H1 (cell line): Measurements from ENCODE around the gene SPINT2. TPM values are rescaled to one million over a fixed set of nuclear protein-coding genes. Genes with fewer than 3 reads are reported as not detected.

Source experiments
- CTCF ChIA-PET: fragments of 300-600 bp; sonication (Branson Sonifier 250); formaldehyde crosslinking; loops from one replicate; lab custom pipeline; 2021; ENCODE audit not compliant: partially characterized antibody; lab: Charles Lee
- POLR2A ChIA-PET: fragments of 300-600 bp; sonication (Branson Sonifier 250); formaldehyde crosslinking; loops from one replicate; lab custom pipeline; 2021; ENCODE audit warnings: inconsistent platforms; ENCODE audit not compliant: partially characterized antibody; lab: Charles Lee
- DNase-seq, 2 experiments: peaks; one replicate each; pipeline versions ENCODE4 v3.0.0 to v3.0.0-alpha.2; 2010 to 2022; ENCODE audit warnings: low spot score in 2 of 2, low read depth in 1 of 2, mixed read lengths in 1 of 2
- FAIRE-seq: peaks from 2 replicates; lab custom pipeline; 2011; peaks lifted over from hg19 to GRCh38; lab: Jason Lieb, UNC
- H2AFZ ChIP-seq: 2 replicates; pipeline ENCODE4 v1.8.1; 2012; ENCODE audit warnings: low read length, inconsistent platforms
- H2AK5ac ChIP-seq: 2 replicates; pipeline ENCODE4 v1.6.1; 2013; ENCODE audit warnings: low read depth, low read length
- H2BK120ac ChIP-seq: replicated peaks from 2 replicates; pipeline ENCODE3; 2013; ENCODE audit warnings: low read depth, low read length, inconsistent platforms
- H2BK12ac ChIP-seq: 2 replicates; pipeline ENCODE4 v1.6.1; 2013; ENCODE audit warnings: low read depth, low read length
- H2BK15ac ChIP-seq: 2 replicates; pipeline ENCODE4 v1.6.1; 2013; ENCODE audit warnings: low read length
- H2BK20ac ChIP-seq: 2 replicates; pipeline ENCODE4 v1.6.1; 2013; ENCODE audit warnings: low read length
- H2BK5ac ChIP-seq: 2 replicates; pipeline ENCODE4 v1.6.1; 2013; ENCODE audit warnings: low read depth, low read length
- H3K14ac ChIP-seq: 2 replicates; pipeline ENCODE4 v1.6.1; 2013; ENCODE audit warnings: inconsistent platforms; ENCODE audit not compliant: insufficient read length
- H3K18ac ChIP-seq: 2 replicates; pipeline ENCODE4 v1.6.1; 2013; ENCODE audit warnings: low read length; ENCODE audit errors: extremely low read depth
- H3K23ac ChIP-seq: 2 replicates; pipeline ENCODE4 v1.6.1; 2013; ENCODE audit warnings: inconsistent platforms; ENCODE audit not compliant: insufficient read length
- H3K23me2 ChIP-seq: 2 replicates; pipeline ENCODE4 v1.6.1; 2013; ENCODE audit warnings: low read depth, low read length
- H3K27ac ChIP-seq: 2 replicates; pipeline ENCODE4 v1.6.1; 2011; ENCODE audit warnings: low read depth, low read length, inconsistent platforms
- H3K27me3 ChIP-seq, 4 experiments: replicated peaks in 1 of 4; 1 replicate in 1 of 4; 2 replicates in 3 of 4; pipeline versions ENCODE4 v1.6.1 to v1.8.1; 2011 to 2013; ENCODE audit warnings: low read length in 3 of 4, mild to moderate bottlenecking in 3 of 4, inconsistent platforms in 2 of 4, mixed read lengths in 2 of 4, moderate library complexity in 1 of 4; ENCODE audit not compliant: control insufficient read depth in 3 of 4, insufficient read depth in 3 of 4; ENCODE audit errors: extremely low read depth in 1 of 4
- H3K36me3 ChIP-seq, 4 experiments: 2 replicates each; pipeline versions ENCODE4 v1.6.1 to v1.8.1; 2011 to 2013; ENCODE audit warnings: mild to moderate bottlenecking in 4 of 4, low read length in 3 of 4, moderate library complexity in 2 of 4, control low read depth in 1 of 4, inconsistent platforms in 1 of 4; ENCODE audit not compliant: insufficient read depth in 4 of 4, control insufficient read depth in 2 of 4
- H3K4ac ChIP-seq: replicated peaks from 2 replicates; pipeline ENCODE3; 2013; ENCODE audit warnings: low read length, low read depth, mixed read lengths, inconsistent platforms; ENCODE audit not compliant: insufficient read length
- H3K4me1 ChIP-seq, 4 experiments: replicated peaks in 1 of 4; 1 replicate in 1 of 4; 2 replicates in 3 of 4; pipeline versions ENCODE4 v1.6.1 to v1.8.1; 2011 to 2013; ENCODE audit warnings: low read length in 3 of 4, inconsistent platforms in 2 of 4, mixed read lengths in 1 of 4; ENCODE audit not compliant: insufficient read depth in 4 of 4, control insufficient read depth in 3 of 4
- H3K4me2 ChIP-seq, 2 experiments: 2 replicates each; pipeline versions ENCODE4 v1.6.1 to v1.8.1; 2011 to 2013; ENCODE audit warnings: low read depth in 2 of 2, low read length in 2 of 2, control low read depth in 1 of 2, inconsistent platforms in 1 of 2, mild to moderate bottlenecking in 1 of 2; ENCODE audit not compliant: insufficient read depth in 1 of 2
- H3K4me3 ChIP-seq, 4 experiments: fragments of 200-600, 300-600 bp in 1 of 4; sonication (generic), shearing (Covaris generic), sonication (Bioruptor Twin) in 1 of 4; 2 replicates each; pipeline versions ENCODE4 v1.5.1 to v1.8.1; 2011 to 2016; ENCODE audit warnings: low read length in 4 of 4, low read depth in 3 of 4, control low read depth in 2 of 4, inconsistent platforms in 2 of 4, mild to moderate bottlenecking in 2 of 4, mixed read lengths in 1 of 4, moderate library complexity in 1 of 4; ENCODE audit not compliant: insufficient read depth in 2 of 4; ENCODE audit errors: extremely low read depth in 1 of 4
- H3K56ac ChIP-seq: replicated peaks from 2 replicates; pipeline ENCODE3; 2013; ENCODE audit warnings: low read depth, mild to moderate bottlenecking, mixed read lengths, low read length, inconsistent platforms; ENCODE audit not compliant: insufficient read length
- H3K79me1 ChIP-seq: 2 replicates; pipeline ENCODE4 v1.6.1; 2013; ENCODE audit warnings: low read depth, low read length, control low read depth
- H3K79me2 ChIP-seq, 2 experiments: 2 replicates each; pipeline versions ENCODE4 v1.6.1 to v1.8.1; 2012 to 2013; ENCODE audit warnings: low read length in 2 of 2, mild to moderate bottlenecking in 2 of 2, inconsistent platforms in 1 of 2; ENCODE audit not compliant: insufficient read depth in 2 of 2, control insufficient read depth in 1 of 2
- H3K9ac ChIP-seq, 4 experiments: replicated peaks in 1 of 4; 1 replicate in 1 of 4; 2 replicates in 3 of 4; pipeline versions ENCODE4 v1.6.1 to v1.8.1; 2011 to 2013; ENCODE audit warnings: low read depth in 3 of 4, low read length in 3 of 4, control low read depth in 2 of 4, mild to moderate bottlenecking in 2 of 4, moderate library complexity in 2 of 4, inconsistent platforms in 1 of 4; ENCODE audit errors: extremely low read depth in 1 of 4
- H3K9me3 ChIP-seq, 2 experiments: 2 replicates each; pipeline versions ENCODE4 v1.6.1 to v1.8.1; 2012 to 2013; ENCODE audit warnings: mild to moderate bottlenecking in 2 of 2, moderate library complexity in 2 of 2, control low read depth in 1 of 2, inconsistent platforms in 1 of 2, low read depth in 1 of 2, low read length in 1 of 2, mixed read lengths in 1 of 2; ENCODE audit not compliant: insufficient read depth in 2 of 2
- H4K20me1 ChIP-seq, 2 experiments: replicated peaks in 1 of 2; 2 replicates each; pipeline versions ENCODE3 to v1.8.1; 2011 to 2013; ENCODE audit warnings: inconsistent platforms in 2 of 2, low read length in 2 of 2, mild to moderate bottlenecking in 1 of 2; ENCODE audit not compliant: insufficient read depth in 2 of 2, control insufficient read depth in 1 of 2
- H4K5ac ChIP-seq: 2 replicates; pipeline ENCODE4 v1.6.1; 2013; ENCODE audit warnings: low read length, low read depth, mixed read lengths, inconsistent platforms; ENCODE audit not compliant: insufficient read length
- H4K8ac ChIP-seq: 2 replicates; pipeline ENCODE4 v1.8.0; 2013; ENCODE audit warnings: mild to moderate bottlenecking, moderate library complexity, low read length, inconsistent platforms; ENCODE audit not compliant: insufficient read depth; ENCODE audit errors: extremely low read depth
- H4K91ac ChIP-seq: replicated peaks from 2 replicates; pipeline ENCODE3; 2013; ENCODE audit warnings: low read length, mixed read lengths, inconsistent platforms; ENCODE audit not compliant: insufficient read length
- BRCA1 ChIP-seq: IDR thresholded peaks from 2 replicates; pipeline ENCODE4 v1.6.1; 2012; ENCODE audit warnings: low read depth, low read length, improper control_type of control experiment
- EP300 ChIP-seq, 2 experiments: IDR thresholded peaks; 1 replicate in 1 of 2; 2 replicates in 1 of 2; pipeline ENCODE4 v1.6.1; 2011 to 2012; ENCODE audit warnings: low read depth in 2 of 2, low read length in 2 of 2, mild to moderate bottlenecking in 2 of 2, borderline replicate concordance in 1 of 2, inconsistent platforms in 1 of 2, moderate library complexity in 1 of 2
- JUN ChIP-seq: IDR thresholded peaks from 2 replicates; pipeline ENCODE4 v1.6.1; 2011; ENCODE audit warnings: low read depth, mild to moderate bottlenecking, improper control_type of control experiment, low read length
- KDM4A ChIP-seq: IDR thresholded peaks from one replicate; pipeline ENCODE4 v1.7.1; 2012; ENCODE audit warnings: low read depth, mild to moderate bottlenecking, moderate library complexity, low read length, inconsistent platforms; ENCODE audit not compliant: severe bottlenecking
- KDM5A ChIP-seq: fragments of 200-600 bp; IDR thresholded peaks from 2 replicates; pipeline ENCODE4 v1.7.1; 2012; ENCODE audit warnings: mild to moderate bottlenecking, low read length, inconsistent platforms, mixed read lengths
- SAP30 ChIP-seq: fragments of 300-600 bp; sonication (generic); IDR thresholded peaks from 2 replicates; pipeline ENCODE4 v1.7.1; 2012; ENCODE audit warnings: low read length, moderate library complexity, mild to moderate bottlenecking, inconsistent platforms; ENCODE audit not compliant: insufficient read depth, insufficient replicate concordance
- SIX5 ChIP-seq: IDR thresholded peaks from 2 replicates; pipeline ENCODE4 v1.6.1; 2011; ENCODE audit warnings: mild to moderate bottlenecking, low read depth, low read length
- SP1 ChIP-seq: IDR thresholded peaks from 2 replicates; pipeline ENCODE4 v1.6.1; 2011; ENCODE audit warnings: low read depth, low read length
- TBP ChIP-seq: IDR thresholded peaks from 2 replicates; pipeline ENCODE4 v1.6.1; 2011; ENCODE audit warnings: low read depth, low read length, improper control_type of control experiment
- TCF12 ChIP-seq: IDR thresholded peaks from 2 replicates; pipeline ENCODE4 v1.6.1; 2011; ENCODE audit warnings: low read depth, mild to moderate bottlenecking, low read length
- YY1 ChIP-seq: IDR thresholded peaks from 2 replicates; pipeline ENCODE4 v1.6.1; 2011; ENCODE audit warnings: low read depth, mild to moderate bottlenecking, low read length
- ZNF274 ChIP-seq: IDR thresholded peaks from 2 replicates; pipeline ENCODE4 v1.7.0; 2012; ENCODE audit warnings: low read length, borderline replicate concordance; ENCODE audit errors: extremely low read depth
- WGBS, 2 experiments: shearing (Covaris generic) in 1 of 2; methylation state at CpG; one replicate each; pipeline versions ENCODE4 v1.1.6 to v1.1.7; 2013 to 2015; ENCODE audit warnings: low lambda C conversion rate in 2 of 2, mixed read lengths in 2 of 2, inconsistent platforms in 1 of 2, low coverage in 1 of 2, missing lambda C conversion rate in 1 of 2; ENCODE audit not compliant: insufficient replicate concordance in 2 of 2, insufficient coverage in 1 of 2, insufficient read length in 1 of 2; ENCODE audit errors: extremely low coverage in 1 of 2, missing lambda C conversion rate in 1 of 2; 5-methylcytosine and 5-hydroxymethylcytosine counted together
- polyA plus RNA-seq, 7 experiments: library from polyadenylated mRNA; depleted of rRNA in 3 of 7; stranded (reverse) in 5 of 7; unstranded in 2 of 7; fragments of >200 nt in 5 of 7; fragments of 200-250 nt in 2 of 7; gene quantifications; 1 replicate in 5 of 7; 2 replicates in 1 of 7; 4 replicates in 1 of 7; pipeline versions ENCODE4 v1.2.1 to v1.2.3, GENCODE V29; 2011 to 2013; ENCODE audit warnings: missing spikeins in 2 of 7, mixed read lengths in 2 of 7
- total RNA-seq: library from RNA; stranded (reverse); fragmentation: NEBNext Ultra II Directional; extraction: Animal tissue kit (Norgen Biotek cat#: 25700); gene quantifications from 2 replicates; pipeline ENCODE4 v1.2.1, GENCODE V29; 2021

The SPINT2 gene
- total and polyA plus RNA-seq, 2 of the 8 experiments (the other 6 are each of a cell fraction or from before 2014, with no cell fraction given): 294 to 296 TPM

DNA sequence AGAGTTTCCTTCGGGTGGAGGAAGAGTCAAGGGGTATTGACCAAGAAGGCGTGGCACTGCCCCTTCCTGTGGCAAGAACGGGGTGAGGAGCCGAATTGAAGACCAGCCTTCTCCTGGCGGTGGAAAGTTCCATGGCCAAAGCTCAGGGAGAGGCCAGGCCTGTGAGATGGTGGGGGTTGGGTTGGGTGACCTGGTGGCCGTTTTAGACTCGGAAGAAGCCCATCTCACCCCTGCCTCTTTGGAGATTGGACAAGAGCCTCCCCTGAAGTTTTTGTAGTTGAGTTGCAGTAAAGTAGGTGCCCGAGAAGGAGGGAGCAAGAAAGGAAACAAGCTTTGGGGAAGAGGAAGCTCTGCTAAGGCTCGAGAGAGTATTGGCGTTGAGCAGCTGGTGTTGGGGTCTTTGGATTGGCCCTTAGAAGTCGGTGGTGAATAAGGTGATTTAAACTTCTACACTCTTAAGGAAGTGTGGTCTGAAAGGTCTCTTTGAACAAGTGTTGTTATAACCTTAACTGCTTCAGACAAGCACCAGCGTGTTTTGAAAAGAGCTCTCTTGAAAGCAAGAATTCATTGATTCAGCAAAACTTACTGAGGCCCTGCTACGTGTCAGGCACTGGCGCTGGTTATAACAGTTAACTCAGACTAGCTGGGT is 964 bp downstream of the SPINT2 start:
- Histone ChIP-seq H3K79me1 (peaks cover 19% of the 10 kb centered on the region), H4K91ac (peak overlapping the region; percentile 94), H4K20me1 (peaks cover 8 to 20% of the 10 kb centered on the region in 2 experiments), H3K23ac (no peak overlapping the region), H4K5ac (peak overlapping the region; percentile 12), H3K4me2 (peak overlapping the region; percentile 97 to 100), H3K14ac (no peak overlapping the region), H2BK20ac (no peak overlapping the region), H3K4me1 (peaks cover 12 to 34% (median 19%) of the 10 kb centered on the region in 4 experiments), H3K79me2 (peaks cover 33 to 54% of the 10 kb centered on the region in 2 experiments), H2BK12ac (peak overlapping the region; percentile 72; the same call in 1 of the 2 replicates), H2AK5ac (no peak overlapping the region), H2BK15ac (0 out of 2 replicates have a peak overlapping the region, but pooled peaks have one; percentile 88), H3K56ac (peak overlapping the region; percentile 89), H3K18ac (peak overlapping the region; percentile 81), H3K4me3 (peak overlapping the region; percentile 84 to 89 (median 85)), H2AFZ (no peak overlapping the region), H2BK5ac (peak overlapping the region; percentile 99), H3K23me2 (peaks cover 7% of the 10 kb centered on the region), H3K9me3 (no peaks in the 10 kb centered on the region), H3K4ac (peak overlapping the region; percentile 33), H4K8ac (peak overlapping the region; percentile 63; the same call in 1 of the 2 replicates), H3K9ac (peak overlapping the region; percentile 78 to 92 (median 88)), H3K27ac (peak overlapping the region; percentile 94), H2BK120ac (no peak overlapping the region), H3K36me3 (0 out of 8 replicates have a peak, but pooled peaks cover 0 to 5% (median 0%) of the 10 kb centered on the region in 4 experiments), H3K27me3 (no peaks in the 10 kb centered on the region)
- WGBS, 2 experiments: 22% methylated on average over 14 of the region's 14 CpGs; no CpG with 5 or more reads in 1 of the 2 experiments
- FAIRE-seq (no peak), DNase-seq (no peak)
- POLR2A ChIA-PET: interaction anchor here (0.6 to 3.6 kb wide), 28 partner anchors 8 to 139 kb away, joined by 3 to 25 read pairs (median 4); partner anchors contain the start of genes FAM98C, GGN and PPP1R14A
- CTCF ChIA-PET: interaction anchor here (0.7 to 8.6 kb wide), 20 partner anchors 9 to 123 kb away, joined by 3 to 84 read pairs (median 5); partner anchors contain the start of genes C19orf33, KCNK6, PPP1R14A and PSMD8
- TF ChIP-seq EP300 (IDR thresholded peaks at IDR 0.05; ENCODE audit: borderline replicate concordance in 1 of 2, low read depth in 2 of 2, low read length in 2 of 2) (no peak), SIX5 (no peak), TCF12 (no peak), SP1 (0 out of 2 replicates have a peak, but pooled peaks have one; percentile 8), ZNF274 (no peak), YY1 (no peak), KDM4A (no peak), KDM5A (no peak), BRCA1 (no peak), SAP30 (peak; percentile 22), JUN (no peak), TBP (no peak)
